Keratinocyte (primary cell): ENCODE results near the gene MKLN1. TPM values are rescaled to one million over a fixed set of nuclear protein-coding genes. Genes with fewer than 3 reads are reported as not detected.

Experiments
- DNase-seq: peaks from one replicate; pipeline ENCODE4 v3.0.0-alpha.2; 2011; ENCODE audit warnings: low read depth, missing footprints, low spot score
- FAIRE-seq: peaks from 2 replicates; lab custom pipeline; 2011; peaks lifted over from hg19 to GRCh38; lab: Jason Lieb, UNC
- H2AFZ ChIP-seq: 2 replicates; pipeline ENCODE4 v1.6.0; 2012; ENCODE audit warnings: low read length, control low read depth, inconsistent platforms; ENCODE audit not compliant: control insufficient read depth
- H3K27ac ChIP-seq: 2 replicates; pipeline ENCODE4 v1.5.1; 2011; ENCODE audit warnings: low read length; ENCODE audit not compliant: control insufficient read depth, insufficient read depth
- H3K27me3 ChIP-seq: 3 replicates; pipeline ENCODE4 v1.6.0; 2011; ENCODE audit warnings: low read length; ENCODE audit not compliant: control insufficient read depth, insufficient read depth; ENCODE audit errors: extremely low read depth
- H3K36me3 ChIP-seq, 2 experiments: 2 replicates in 1 of 2; 3 replicates in 1 of 2; pipeline ENCODE4 v1.5.1; 2011; ENCODE audit warnings: low read length in 2 of 2, mild to moderate bottlenecking in 1 of 2; ENCODE audit not compliant: control insufficient read depth in 2 of 2, insufficient read depth in 2 of 2; ENCODE audit errors: extremely low read depth in 1 of 2
- H3K4me1 ChIP-seq: 3 replicates; pipeline ENCODE4 v1.5.1; 2011; ENCODE audit warnings: low read length; ENCODE audit not compliant: control insufficient read depth, insufficient read depth; ENCODE audit errors: extremely low read depth
- H3K4me2 ChIP-seq: 3 replicates; pipeline ENCODE4 v1.6.0; 2011; ENCODE audit warnings: low read depth, low read length; ENCODE audit not compliant: control insufficient read depth, insufficient read depth; ENCODE audit errors: extremely low read depth
- H3K4me3 ChIP-seq, 3 experiments: fragments of 200-600 bp in 1 of 3; sonication (generic) in 1 of 3; 2 replicates in 2 of 3; 3 replicates in 1 of 3; pipeline ENCODE4 v1.5.1; 2011 to 2016; ENCODE audit warnings: low read length in 3 of 3, mild to moderate bottlenecking in 3 of 3, control low read depth in 2 of 3, inconsistent platforms in 1 of 3, low read depth in 1 of 3, mixed read lengths in 1 of 3, mixed run types in 1 of 3, moderate library complexity in 1 of 3; ENCODE audit not compliant: control insufficient read depth in 2 of 3, insufficient read depth in 2 of 3; ENCODE audit errors: extremely low read depth in 1 of 3
- H3K79me2 ChIP-seq: 2 replicates; pipeline ENCODE4 v1.6.0; 2012; ENCODE audit warnings: low read length; ENCODE audit not compliant: control insufficient read depth, insufficient read depth
- H3K9ac ChIP-seq: 3 replicates; pipeline ENCODE4 v1.6.0; 2011; ENCODE audit warnings: low read length; ENCODE audit not compliant: control insufficient read depth, insufficient read depth; ENCODE audit errors: extremely low read depth
- H3K9me1 ChIP-seq: 3 replicates; pipeline ENCODE4 v1.6.0; 2011; ENCODE audit warnings: low read length; ENCODE audit not compliant: control insufficient read depth, insufficient read depth; ENCODE audit errors: extremely low read depth
- H3K9me3 ChIP-seq: 2 replicates; pipeline ENCODE4 v1.5.1; 2012; ENCODE audit warnings: low read depth, low read length; ENCODE audit not compliant: control insufficient read depth
- H4K20me1 ChIP-seq: 3 replicates; pipeline ENCODE4 v1.6.0; 2011; ENCODE audit warnings: low read length; ENCODE audit not compliant: control insufficient read depth, insufficient read depth; ENCODE audit errors: extremely low read depth
- CTCF ChIP-seq, 3 experiments: IDR thresholded peaks in 1 of 3; conservative IDR thresholded peaks in 1 of 3; optimal IDR thresholded peaks in 1 of 3; 2 replicates in 2 of 3; 3 replicates in 1 of 3; pipeline versions ENCODE3 to v1.5.1; 2011; ENCODE audit warnings: low read length in 3 of 3, mild to moderate bottlenecking in 3 of 3, moderate library complexity in 2 of 3, control low read depth in 1 of 3, inconsistent platforms in 1 of 3; ENCODE audit not compliant: insufficient read depth in 2 of 3; ENCODE audit errors: extremely low read depth in 1 of 3
- EZH2 ChIP-seq: IDR thresholded peaks from one replicate; pipeline ENCODE4 v1.6.1; 2012; ENCODE audit warnings: inconsistent platforms, mild to moderate bottlenecking, low read length, moderate library complexity
- dilution Hi-C: fragments of 300-500 bp; cut with MboI; formaldehyde crosslinking; loops from one replicate; pipeline ENCODE4 v1.7.0; 2020; ENCODE audit warnings: low sequenced_read_pairs; ENCODE audit not compliant: extremely low pct_ligation_motif_present
- polyA plus RNA-seq, 5 experiments: library from polyadenylated mRNA; depleted of rRNA in 3 of 5; stranded (reverse) in 3 of 5; stranded (forward) in 1 of 5; unstranded in 1 of 5; fragments of >200 nt; gene quantifications; 1 replicate in 1 of 5; 2 replicates in 3 of 5; 3 replicates in 1 of 5; pipeline versions ENCODE4 v1.2.1 to v1.2.3, GENCODE V29; 2011 to 2012; ENCODE audit warnings: missing spikeins in 2 of 5, low read depth in 1 of 5, low replicate concordance in 1 of 5

MKLN1 gene
- polyA plus RNA-seq, 1 donor (not counting 4 experiments of a cell fraction or from before 2014, with no cell fraction given) = 43.8 TPM

DNA sequence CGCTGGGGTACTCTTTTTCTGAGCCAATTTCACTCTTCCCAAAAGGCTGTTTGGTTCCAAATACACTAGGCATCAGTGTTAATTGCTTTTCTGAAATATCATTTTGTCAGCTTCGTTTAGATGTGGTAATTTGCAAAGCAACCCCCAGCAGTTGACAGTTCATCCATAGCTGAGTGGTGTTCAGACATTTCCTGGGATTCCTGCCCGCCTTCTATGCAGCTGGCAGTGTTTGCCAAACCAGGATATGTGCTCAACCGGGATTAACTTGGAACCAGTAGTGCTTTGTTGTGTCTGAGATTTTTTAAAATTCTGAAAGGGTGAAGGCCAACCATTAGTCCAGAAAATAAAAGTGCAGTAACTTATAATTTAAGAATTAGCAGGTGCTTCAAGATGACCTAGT, 25.2 kb upstream of the MKLN1 start:
- dilution Hi-C loops = no loop called here
- no peaks in the 10 kb centered on the region for H3K4me1 ChIP-seq
- FAIRE-seq = no peak
- no peak overlapping the region for H3K4me2 ChIP-seq
- H2AFZ ChIP-seq = no peak overlapping the region
- H3K79me2 ChIP-seq = no peaks in the 10 kb centered on the region
- no peaks in the 10 kb centered on the region for H3K27me3 ChIP-seq
- H3K9me1 ChIP-seq = no peaks in the 10 kb centered on the region
- peaks cover 3% of the 10 kb centered on the region for H3K9me3 ChIP-seq
- no peak overlapping the region for H3K4me3 ChIP-seq
- H3K9ac ChIP-seq = no peak overlapping the region
- no peak for TF ChIP-seq CTCF (optimal IDR thresholded peaks at IDR 0.05 in 1 of 3, IDR thresholded peaks at IDR 0.05 in 1 of 3, conservative IDR thresholded peaks at IDR 0.05 in 1 of 3; ENCODE audit: extremely low read depth in 1 of 3, insufficient read depth in 2 of 3, low read length in 3 of 3)
- no peak for TF ChIP-seq EZH2
- H4K20me1 ChIP-seq = no peaks in the 10 kb centered on the region
- no peaks in the 10 kb centered on the region for H3K36me3 ChIP-seq
- no peak overlapping the region for H3K27ac ChIP-seq
- DNase-seq = no peak

DNA sequence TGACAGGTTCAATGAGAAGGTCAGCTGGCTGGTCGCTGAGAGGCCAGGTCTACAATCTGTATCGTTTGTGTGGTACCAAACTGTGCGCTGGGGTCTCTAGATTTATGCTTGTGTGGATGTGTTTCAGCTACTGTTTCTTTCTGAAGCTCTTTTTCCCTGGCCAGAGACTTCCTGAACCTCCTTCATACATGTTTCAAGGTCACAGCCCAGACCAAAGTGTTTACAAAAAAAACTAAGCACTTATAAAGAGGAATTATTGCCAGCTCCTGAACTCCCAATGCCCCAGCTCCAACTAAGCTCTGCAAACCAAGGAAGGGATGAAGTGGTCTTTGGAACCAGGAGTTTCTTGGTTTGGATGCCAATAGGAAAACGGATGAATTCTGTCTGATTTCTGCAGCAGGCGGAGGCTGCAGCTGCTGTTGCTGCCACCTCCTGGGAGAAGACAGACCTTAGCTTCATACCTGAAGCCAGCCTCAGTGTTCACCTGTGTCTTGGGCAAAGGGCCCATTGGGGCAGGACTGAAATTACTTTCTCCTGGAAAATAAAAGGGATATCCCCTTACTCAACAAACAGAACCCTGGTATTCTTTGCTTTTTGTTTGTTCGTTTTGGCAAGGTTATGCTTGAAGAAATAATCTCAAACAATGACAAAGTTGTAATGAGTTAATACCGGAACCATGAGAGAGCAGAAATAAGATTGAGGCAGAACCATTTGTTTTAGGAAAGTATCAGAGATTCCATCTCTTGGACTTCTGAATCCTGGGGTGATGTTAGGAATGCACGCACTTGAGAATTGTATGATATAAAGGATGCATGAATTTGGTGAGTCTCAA, 24.6 kb upstream of the MKLN1 start:
- TF ChIP-seq CTCF (optimal IDR thresholded peaks at IDR 0.05 in 1 of 3, IDR thresholded peaks at IDR 0.05 in 1 of 3, conservative IDR thresholded peaks at IDR 0.05 in 1 of 3; ENCODE audit: extremely low read depth in 1 of 3, insufficient read depth in 2 of 3, low read length in 3 of 3) = peak; percentile 59 to 88 (median 80)
- no peak for TF ChIP-seq EZH2

More for the DNA sequence above, 24.6 kb upstream of the MKLN1 start:
- H3K79me2 ChIP-seq = no peaks in the 10 kb centered on the region
- no peaks in the 10 kb centered on the region for H3K36me3 ChIP-seq
- no peaks in the 10 kb centered on the region for H3K4me1 ChIP-seq
- DNase-seq = no peak
- dilution Hi-C loops = no loop called here
- no peak overlapping the region for H3K9ac ChIP-seq
- no peak overlapping the region for H3K4me2 ChIP-seq
- peaks cover 3% of the 10 kb centered on the region for H3K9me3 ChIP-seq
- H3K27me3 ChIP-seq = no peaks in the 10 kb centered on the region
- H3K27ac ChIP-seq = no peak overlapping the region
- no peak for FAIRE-seq
- no peak overlapping the region for H2AFZ ChIP-seq
- no peaks in the 10 kb centered on the region for H3K9me1 ChIP-seq
- no peaks in the 10 kb centered on the region for H4K20me1 ChIP-seq
- no peak overlapping the region for H3K4me3 ChIP-seq
